Measurements from ENCODE around the gene LY6G6D. TPM values are rescaled to one million over a fixed set of nuclear protein-coding genes. Genes with fewer than 3 reads are reported as not detected.
A peak's percentile ranks its signal among the peaks of the same experiment; 100 is the strongest.

Gene LY6G6D
- total RNA-seq, 1 experiment from 2014 or later = not detected

- intact Hi-C loops (cut with micrococcal nuclease) = no loop called here
- Histone ChIP-seq H3K36me3 (ENCODE audit: low read depth, low read length) (peaks cover 35% of the 10 kb centered on the region), H3K9ac (ENCODE audit: low read length) (no peak overlapping the region), H4K20me1 (ENCODE audit: low read length) (peaks cover 13% of the 10 kb centered on the region), H3F3A (ENCODE audit: low read length, unreplicated experiment) (peaks cover 4% of the 10 kb centered on the region), H3K27me3 (ENCODE audit: low read length) (no peaks in the 10 kb centered on the region), H3K4me3 (ENCODE audit: low read length) (peak overlapping the region; percentile 77; the same call in 1 of the 2 replicates), H3K9me3 (ENCODE audit: low read length) (no peaks in the 10 kb centered on the region), H3K4me2 (ENCODE audit: low read length) (peak overlapping the region; percentile 89; the same call in 1 of the 2 replicates), H3K4me1 (ENCODE audit: insufficient read depth, low read length) (peaks cover 12% of the 10 kb centered on the region), H3K79me2 (ENCODE audit: low read length) (peaks cover 27% of the 10 kb centered on the region), H2AFZ (ENCODE audit: low read length) (no peak overlapping the region), H3K9me2 (replicated peaks; ENCODE audit: low read length) (no peaks in the 10 kb centered on the region), H3K27ac (ENCODE audit: low read length) (no peak overlapping the region)
- CTCF ChIA-PET = interaction anchor here (0.6 to 1.5 kb wide), 3 partner anchors 22 to 48 kb away, joined by 3 to 7 read pairs (median 4); no protein-coding TSS in a partner anchor
- no TSS peak for BruUV-seq (replicated peaks)
- TF ChIP-seq EZH2 (IDR thresholded peaks at IDR 0.05; ENCODE audit: low read length, unreplicated experiment) = no peak
- TF ChIP-seq, protein P1, sequence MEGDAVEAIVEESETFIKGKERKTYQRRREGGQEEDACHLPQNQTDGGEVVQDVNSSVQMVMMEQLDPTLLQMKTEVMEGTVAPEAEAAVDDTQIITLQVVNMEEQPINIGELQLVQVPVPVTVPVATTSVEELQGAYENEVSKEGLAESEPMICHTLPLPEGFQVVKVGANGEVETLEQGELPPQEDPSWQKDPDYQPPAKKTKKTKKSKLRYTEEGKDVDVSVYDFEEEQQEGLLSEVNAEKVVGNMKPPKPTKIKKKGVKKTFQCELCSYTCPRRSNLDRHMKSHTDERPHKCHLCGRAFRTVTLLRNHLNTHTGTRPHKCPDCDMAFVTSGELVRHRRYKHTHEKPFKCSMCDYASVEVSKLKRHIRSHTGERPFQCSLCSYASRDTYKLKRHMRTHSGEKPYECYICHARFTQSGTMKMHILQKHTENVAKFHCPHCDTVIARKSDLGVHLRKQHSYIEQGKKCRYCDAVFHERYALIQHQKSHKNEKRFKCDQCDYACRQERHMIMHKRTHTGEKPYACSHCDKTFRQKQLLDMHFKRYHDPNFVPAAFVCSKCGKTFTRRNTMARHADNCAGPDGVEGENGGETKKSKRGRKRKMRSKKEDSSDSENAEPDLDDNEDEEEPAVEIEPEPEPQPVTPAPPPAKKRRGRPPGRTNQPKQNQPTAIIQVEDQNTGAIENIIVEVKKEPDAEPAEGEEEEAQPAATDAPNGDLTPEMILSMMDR (conservative IDR thresholded peaks at IDR 0.05; ENCODE audit: low read depth, low read length) = no peak
- TF ChIP-seq EZH2phosphoT487 (IDR thresholded peaks at IDR 0.05; ENCODE audit: borderline replicate concordance, low read length) = no peak
- ATAC-seq (no peak), DNase-seq (no peak)
- POLR2A ChIA-PET (ENCODE audit: unreplicated experiment) = interaction anchor here (0.5 to 0.6 kb wide), 3 partner anchors 62 to 1587 kb away, joined by 3 to 5 read pairs (median 4); partner anchors contain the start of gene ZBTB22
These were observed 15.5 kb downstream of the LY6G6D start for GRCh38 chr6:31730631-31731086.

DNA sequence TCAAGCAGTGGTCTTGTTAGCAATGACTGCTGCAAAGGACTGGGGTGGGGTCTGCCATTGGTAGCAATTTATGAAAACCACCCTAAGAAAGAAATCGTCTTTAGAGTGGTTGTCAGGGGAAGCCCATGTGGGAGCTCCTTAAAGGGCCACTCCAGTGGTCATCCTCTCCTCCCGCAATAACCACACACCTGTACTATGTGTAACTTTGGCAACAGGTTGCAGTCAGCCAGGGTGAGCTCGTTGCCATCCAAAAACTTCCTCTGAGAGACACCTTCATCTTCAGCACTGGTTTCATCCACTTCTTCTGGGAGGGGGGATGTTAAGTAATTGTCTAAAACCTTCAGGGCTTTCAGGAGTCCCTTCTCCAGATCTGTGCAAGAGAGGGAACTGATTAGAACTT lies 16.9 kb downstream of the LY6G6D start:
- H3K9ac ChIP-seq (ENCODE audit: low read length) = no peak overlapping the region
- H3K27me3 ChIP-seq (ENCODE audit: low read length) = no peaks in the 10 kb centered on the region
- H3K36me3 ChIP-seq (ENCODE audit: low read depth, low read length) = peaks cover 35% of the 10 kb centered on the region
- peaks cover 41% of the 10 kb centered on the region for H3K79me2 ChIP-seq (ENCODE audit: low read length)
- no peaks in the 10 kb centered on the region for H3K9me3 ChIP-seq (ENCODE audit: low read length)
- H2AFZ ChIP-seq (ENCODE audit: low read length) = no peak overlapping the region
- H3K4me2 ChIP-seq (ENCODE audit: low read length) = no peak overlapping the region
- H4K20me1 ChIP-seq (ENCODE audit: low read length) = peaks cover 13% of the 10 kb centered on the region
- ChIA-PET POLR2A (ENCODE audit: unreplicated experiment) (no interaction called here), CTCF (no interaction called here)
- no peak overlapping the region for H3K27ac ChIP-seq (ENCODE audit: low read length)
- intact Hi-C loops (cut with micrococcal nuclease) = no loop called here
- peaks cover 4% of the 10 kb centered on the region for H3F3A ChIP-seq (ENCODE audit: low read length, unreplicated experiment)
- TF ChIP-seq EZH2 (IDR thresholded peaks at IDR 0.05; ENCODE audit: low read length, unreplicated experiment) = no peak
- TF ChIP-seq EZH2phosphoT487 (IDR thresholded peaks at IDR 0.05; ENCODE audit: borderline replicate concordance, low read length) = no peak
- TF ChIP-seq, protein P1 (conservative IDR thresholded peaks at IDR 0.05; ENCODE audit: low read depth, low read length) = no peak
- DNase-seq (no peak), ATAC-seq (no peak)
- no peak overlapping the region for H3K4me3 ChIP-seq (ENCODE audit: low read length)
- peaks cover 18% of the 10 kb centered on the region for H3K4me1 ChIP-seq (ENCODE audit: insufficient read depth, low read length)
- H3K9me2 ChIP-seq (replicated peaks; ENCODE audit: low read length) = no peaks in the 10 kb centered on the region
- BruUV-seq (replicated peaks) = no TSS peak

- Histone ChIP-seq H3K27me3 (ENCODE audit: low read length) (no peaks in the 10 kb centered on the region), H3K9me2 (replicated peaks; ENCODE audit: low read length) (no peaks in the 10 kb centered on the region), H2AFZ (ENCODE audit: low read length) (no peak overlapping the region), H3K4me3 (ENCODE audit: low read length) (peak overlapping the region; percentile 85), H3K36me3 (ENCODE audit: low read depth, low read length) (peaks cover 35% of the 10 kb centered on the region), H3K9ac (ENCODE audit: low read length) (no peak overlapping the region), H4K20me1 (ENCODE audit: low read length) (peaks cover 13% of the 10 kb centered on the region), H3K9me3 (ENCODE audit: low read length) (no peaks in the 10 kb centered on the region), H3K79me2 (ENCODE audit: low read length) (peaks cover 41% of the 10 kb centered on the region), H3K27ac (ENCODE audit: low read length) (no peak overlapping the region), H3F3A (ENCODE audit: low read length, unreplicated experiment) (peaks cover 4% of the 10 kb centered on the region), H3K4me2 (ENCODE audit: low read length) (peak overlapping the region; percentile 85), H3K4me1 (ENCODE audit: insufficient read depth, low read length) (peaks cover 35% of the 10 kb centered on the region)
- BruUV-seq (replicated peaks) = no TSS peak
- no peak for DNase-seq
- POLR2A ChIA-PET (ENCODE audit: unreplicated experiment) = no interaction called here
- no peak for ATAC-seq
- TF ChIP-seq EZH2 (IDR thresholded peaks at IDR 0.05; ENCODE audit: low read length, unreplicated experiment) = no peak
- TF ChIP-seq, protein P1 (conservative IDR thresholded peaks at IDR 0.05; ENCODE audit: low read depth, low read length) = no peak
- no peak for TF ChIP-seq EZH2phosphoT487 (IDR thresholded peaks at IDR 0.05; ENCODE audit: borderline replicate concordance, low read length)
- CTCF ChIA-PET = no interaction called here
- intact Hi-C loops (cut with micrococcal nuclease) = no loop called here
These were observed 18.6 kb downstream of the LY6G6D start for GRCh38 chr6:31733734-31734133.

All from PC-3 (cell line).